ENCODE measurements around the gene DALRD3.

Gene DALRD3

DNA sequence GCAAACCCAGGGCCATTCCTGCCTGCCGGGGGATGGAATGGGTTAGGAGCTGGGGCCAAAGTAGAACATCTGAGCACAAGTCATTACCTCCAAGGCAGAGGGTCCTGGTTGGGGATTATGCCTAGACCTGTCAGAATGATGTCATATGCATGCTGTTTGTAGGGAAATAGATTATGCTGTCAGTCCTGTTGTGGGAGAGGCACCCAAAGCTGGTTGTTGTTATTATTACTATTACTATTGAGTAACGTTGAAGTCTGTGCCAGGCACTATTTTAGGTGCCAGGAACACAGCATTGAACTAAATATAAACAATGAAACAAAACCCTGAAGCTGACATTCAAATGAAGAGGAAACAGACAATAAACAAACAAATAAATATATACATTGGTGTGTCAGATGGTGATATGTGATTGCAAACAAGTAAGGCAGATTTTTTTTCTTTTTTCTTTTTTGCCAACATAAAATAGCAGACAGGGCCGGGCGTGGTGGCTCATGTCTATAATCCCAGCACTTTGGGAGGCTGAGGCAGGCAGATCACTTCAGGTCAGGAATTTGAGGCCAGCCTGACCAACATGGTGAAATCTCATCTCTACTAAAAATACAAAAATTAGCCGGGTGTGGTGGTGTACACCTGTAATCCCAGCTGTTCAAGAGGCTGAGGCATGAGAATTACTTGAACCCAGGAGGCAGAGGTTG lies 26.4 kb downstream of the DALRD3 start:
- ChIA-PET CTCF (interaction anchor here (0.7 to 2.0 kb wide), 7 partner anchors 9 to 457 kb away, joined by 3 to 9 read pairs (median 4); partner anchors contain the start of genes ARIH2, NDUFAF3 and WDR6), POLR2A (interaction anchor here (0.6 to 1.6 kb wide), 3 partner anchors 15 to 78 kb away, joined by 3 to 7 read pairs (median 3); partner anchors contain the start of gene WDR6)
- TF ChIP-seq CTCF (IDR thresholded peaks at IDR 0.05; ENCODE audit: control extremely low read depth, extremely low read depth, low read depth, missing control alignments): no peak
- DNase-seq (ENCODE audit: extremely low spot score): no peak

DNA sequence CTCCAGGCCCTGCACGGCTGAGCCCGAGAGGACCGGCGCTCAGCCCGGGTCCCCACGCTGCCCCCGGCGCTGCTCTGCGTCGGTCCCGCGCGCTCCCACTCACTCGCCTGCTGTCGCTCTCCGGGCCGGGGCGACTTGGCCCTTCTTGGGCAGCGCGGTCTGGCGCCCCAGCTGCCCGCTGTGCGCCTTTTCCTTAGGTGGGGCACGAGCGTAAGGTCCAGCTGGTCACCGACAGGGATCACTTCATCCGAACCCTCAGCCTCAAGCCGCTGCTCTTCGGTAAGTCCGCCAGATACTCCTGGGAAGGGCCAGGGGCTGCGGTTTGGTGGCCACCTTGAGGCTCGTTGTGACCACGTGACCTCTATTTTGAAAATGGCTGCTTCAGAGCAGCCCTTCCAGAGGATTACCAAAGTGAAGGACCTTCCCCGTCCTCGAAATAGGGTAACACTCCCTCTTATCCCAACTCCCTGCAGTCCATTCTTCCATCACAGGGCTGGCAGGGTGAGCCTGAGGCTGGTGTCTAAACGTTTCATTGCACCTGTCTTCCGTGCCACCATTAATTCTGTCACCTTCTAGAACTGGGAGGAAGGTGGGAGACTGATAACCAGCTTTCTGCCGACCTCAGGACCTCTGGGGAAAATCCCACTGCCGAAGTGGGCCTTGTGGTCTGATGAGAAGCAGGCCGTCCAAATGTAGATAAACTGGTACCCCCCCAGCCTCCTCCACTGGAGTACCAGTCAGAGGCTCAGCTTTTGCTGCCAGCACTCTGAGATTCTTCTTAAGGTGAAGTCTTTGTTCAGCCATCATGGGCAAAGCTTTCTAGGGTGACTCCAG lies 27.5 kb downstream of the DALRD3 start:
- DNase-seq (ENCODE audit: extremely low spot score): peak; percentile 41
- CTCF ChIA-PET: interaction anchor here (0.9 to 6.8 kb wide), 7 partner anchors 11 to 458 kb away, joined by 3 to 41 read pairs (median 3); partner anchors contain the start of genes NDUFAF3, QRICH1 and WDR6
- no peak for TF ChIP-seq CTCF (IDR thresholded peaks at IDR 0.05; ENCODE audit: control extremely low read depth, extremely low read depth, low read depth, missing control alignments)
- POLR2A ChIA-PET: interaction anchor here (0.7 to 1.7 kb wide), 4 partner anchors 16 to 39 kb away, joined by 3 to 7 read pairs (median 6); partner anchors contain the start of genes IMPDH2 and WDR6

DNA sequence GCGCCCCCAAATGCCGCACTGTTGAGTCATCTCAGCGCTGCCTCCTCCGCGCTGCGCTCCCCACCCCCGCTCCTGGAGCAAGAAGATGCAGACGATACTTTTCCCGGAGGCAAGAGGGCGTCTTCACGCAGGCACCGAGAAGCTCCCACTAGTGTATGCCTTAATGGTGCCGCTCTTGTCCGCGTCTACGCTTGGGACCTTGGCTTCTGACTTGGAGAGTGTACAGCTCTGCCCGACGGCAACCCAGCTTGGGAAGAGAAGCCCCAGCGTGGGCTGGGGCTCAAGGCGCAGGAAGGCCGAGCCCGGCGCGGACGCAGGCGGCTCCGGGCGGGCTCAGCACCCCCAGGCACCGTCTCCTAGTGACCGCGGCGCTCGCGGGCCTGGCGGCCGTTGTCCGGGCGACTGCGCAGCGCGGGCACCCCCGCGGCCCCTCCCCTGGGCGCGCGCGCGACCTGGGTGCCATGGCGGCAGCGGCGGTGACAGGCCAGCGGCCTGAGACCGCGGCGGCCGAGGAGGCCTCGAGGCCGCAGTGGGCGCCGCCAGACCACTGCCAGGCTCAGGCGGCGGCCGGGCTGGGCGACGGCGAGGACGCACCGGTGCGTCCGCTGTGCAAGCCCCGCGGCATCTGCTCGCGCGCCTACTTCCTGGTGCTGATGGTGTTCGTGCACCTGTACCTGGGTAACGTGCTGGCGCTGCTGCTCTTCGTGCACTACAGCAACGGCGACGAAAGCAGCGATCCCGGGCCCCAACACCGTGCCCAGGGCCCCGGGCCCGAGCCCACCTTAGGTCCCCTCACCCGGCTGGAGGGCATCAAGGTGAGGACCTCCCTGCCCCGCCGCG lies 28.4 kb downstream of the DALRD3 start, which contains the start of gene P4HTM:
TSS of gene P4HTM (plus strand) at position 446 of the 840 bp plus-strand sequence. CDS start at position 462, 16 bp downstream.
- peak; percentile 23 for TF ChIP-seq CTCF (IDR thresholded peaks at IDR 0.05; ENCODE audit: control extremely low read depth, extremely low read depth, low read depth, missing control alignments)
- POLR2A ChIA-PET: interaction anchor here (0.6 to 1.8 kb wide), 6 partner anchors 17 to 109 kb away, joined by 3 to 7 read pairs (median 4); partner anchors contain the start of genes DALRD3, IMPDH2 and WDR6
- DNase-seq (ENCODE audit: extremely low spot score): peak; percentile 77
- CTCF ChIA-PET: interaction anchor here (0.7 to 6.8 kb wide), 20 partner anchors 10 to 1346 kb away, joined by 3 to 65 read pairs (median 5); partner anchors contain the start of genes DALRD3, IMPDH2, NDUFAF3 and QRICH1

- ChIA-PET CTCF (interaction anchor here (0.7 to 6.8 kb wide), 24 partner anchors 10 to 1347 kb away, joined by 3 to 65 read pairs (median 5); partner anchors contain the start of genes DALRD3, IMPDH2, KLHDC8B and NDUFAF3), POLR2A (interaction anchor here (0.6 to 1.8 kb wide), 7 partner anchors 13 to 109 kb away, joined by 3 to 7 read pairs (median 4); partner anchors contain the start of genes DALRD3, IMPDH2 and WDR6)
- DNase-seq (ENCODE audit: extremely low spot score): no peak
- no peak for TF ChIP-seq CTCF (IDR thresholded peaks at IDR 0.05; ENCODE audit: control extremely low read depth, extremely low read depth, low read depth, missing control alignments)
These were observed 29.1 kb downstream of the DALRD3 start for GRCh38 chr3:48989126-48989795.

DNA sequence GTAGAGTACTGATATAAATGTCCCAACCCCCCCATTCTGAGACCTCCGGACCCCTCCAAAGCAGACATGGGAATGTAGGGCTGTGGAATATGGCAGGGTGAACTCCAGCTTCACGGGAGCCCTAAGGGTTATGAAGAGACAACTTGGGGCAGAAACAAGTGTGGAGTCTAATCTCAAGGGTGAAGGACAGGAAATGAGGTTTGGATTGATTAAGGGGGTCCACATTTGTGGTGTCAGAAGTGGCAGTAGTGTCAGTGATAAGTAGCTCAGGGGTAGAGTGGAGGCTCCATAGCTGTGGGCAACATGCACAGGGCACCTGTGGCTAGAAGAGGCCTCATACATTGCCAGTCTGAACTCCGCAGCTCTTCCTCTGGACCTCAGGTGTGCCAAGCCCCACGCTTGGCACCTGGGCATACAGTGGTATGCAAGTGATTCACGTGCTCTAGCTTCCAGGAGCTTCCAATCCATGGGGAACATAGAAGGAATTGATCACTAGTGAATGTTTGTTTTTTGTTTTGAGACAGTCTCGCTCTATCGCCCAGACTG lies 32.5 kb downstream of the DALRD3 start:
- CTCF ChIA-PET: interaction anchor here (0.8 to 6.8 kb wide), 5 partner anchors 13 to 185 kb away, joined by 3 to 65 read pairs (median 41); partner anchors contain the start of genes KLHDC8B, QRICH1 and WDR6
- TF ChIP-seq CTCF (IDR thresholded peaks at IDR 0.05; ENCODE audit: control extremely low read depth, extremely low read depth, low read depth, missing control alignments): no peak

More for the DNA sequence above, 32.5 kb downstream of the DALRD3 start:
- DNase-seq (ENCODE audit: extremely low spot score): no peak
- POLR2A ChIA-PET: no interaction called here
